ENCODE data around the gene JADE3. TPM values are rescaled to one million over a fixed set of nuclear protein-coding genes. Genes with fewer than 3 reads are reported as not detected.

JADE3 gene
- total RNA-seq = 1 to 10 TPM; 2.4 to 3.8 TPM

DNA sequence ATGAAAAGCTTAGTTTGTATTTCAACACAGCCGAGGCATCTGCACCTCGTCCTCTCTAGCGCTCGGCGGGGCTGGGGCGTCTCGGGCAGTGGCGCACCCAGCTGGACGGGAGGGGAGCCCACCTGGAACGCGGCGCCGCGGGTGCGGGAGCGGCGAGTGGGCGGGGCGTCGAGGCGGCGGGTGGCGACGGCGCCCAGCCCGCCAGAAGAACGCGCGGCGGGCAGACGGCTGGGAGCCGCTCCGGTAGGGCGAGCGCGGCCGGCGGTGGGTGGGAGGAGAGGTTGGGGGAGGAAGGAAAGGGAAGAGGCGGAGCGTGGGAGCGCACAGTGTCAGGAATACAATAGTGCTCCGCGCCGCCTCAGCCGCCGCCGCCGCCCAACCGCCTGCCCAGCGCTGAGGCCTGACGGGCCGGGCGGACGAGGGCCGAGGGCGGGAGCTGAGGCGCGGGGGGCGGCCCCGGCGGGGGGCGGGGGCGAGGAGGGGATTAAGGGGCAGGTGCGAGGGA lies at the start of gene JADE3:
Gene JADE3, plus strand, starts transcription at position 324 of the 505 bp plus-strand sequence. CDS start 72,474 bp downstream, outside the sequence.
- Mint-ChIP-seq H3K27ac (no peak within 1 kb of the TSS), H3K9me3 (no peaks in the 10 kb centered on the region), H3K36me3 (ENCODE audit: insufficient read depth in 2 of 2) (peaks cover 0 to 2% of the 10 kb centered on the region in 2 donors), H3K4me3 (peak within 1 kb of the TSS; percentile 74 to 84), H3K27me3 (ENCODE audit: low read depth) (peaks cover 58% of the 10 kb centered on the region), H3K4me1 (ENCODE audit: low read depth) (peaks cover 12% of the 10 kb centered on the region)
- DNase-seq = peak; percentile 40
- peak; percentile 57 to 63 for ATAC-seq (replicated peaks in 1 of 2)

DNA sequence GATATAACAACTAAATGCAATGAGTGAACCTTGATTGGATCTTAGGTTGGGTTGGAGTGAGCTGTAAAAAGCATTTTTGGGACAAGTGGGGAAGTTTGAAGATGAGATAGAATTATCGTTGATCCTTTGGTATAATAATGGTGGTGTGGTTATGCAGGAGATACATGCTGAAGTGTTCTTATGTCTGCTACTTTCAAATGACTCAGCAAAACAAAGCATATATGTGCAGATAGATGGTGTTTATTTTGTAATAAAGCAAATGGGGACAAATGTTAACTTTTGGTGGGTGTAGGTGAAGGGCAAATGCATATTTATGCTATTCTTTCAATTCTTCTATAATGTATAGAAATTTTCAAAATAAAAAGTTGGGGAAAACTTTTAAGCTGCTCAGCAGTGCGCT lies 49.1 kb upstream of the JADE3 start:
- no peak for ATAC-seq (replicated peaks in 1 of 2)
- no peaks in the 10 kb centered on the region for H3K4me1 Mint-ChIP-seq (ENCODE audit: low read depth)
- H3K9me3 Mint-ChIP-seq = peaks cover 0 to 2% of the 10 kb centered on the region in 2 donors
- H3K4me3 Mint-ChIP-seq = no peak overlapping the region
- H3K36me3 Mint-ChIP-seq (ENCODE audit: insufficient read depth in 2 of 2) = peaks cover 0 to 6% of the 10 kb centered on the region in 2 donors
- DNase-seq = no peak
- no peak overlapping the region for H3K27ac Mint-ChIP-seq
- no peaks in the 10 kb centered on the region for H3K27me3 Mint-ChIP-seq (ENCODE audit: low read depth)

DNA sequence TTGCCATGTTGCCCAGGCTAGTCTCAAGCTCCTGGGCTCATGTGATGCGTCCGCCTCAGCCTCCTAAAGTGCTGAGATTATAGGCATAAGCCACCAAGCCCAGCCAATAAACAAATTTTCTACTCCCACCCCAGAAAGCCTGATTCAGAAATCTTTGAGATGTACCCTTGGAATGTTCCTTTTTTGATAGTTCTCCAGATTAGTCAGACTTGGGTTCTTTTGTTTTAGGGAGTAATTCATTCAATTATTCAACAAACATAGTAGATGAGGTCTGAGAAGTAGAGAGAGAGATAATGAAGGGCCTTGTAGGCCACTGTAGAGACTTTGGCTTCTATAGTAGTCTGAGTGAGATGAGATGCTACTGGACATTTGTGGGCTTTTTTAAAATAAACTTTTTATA lies 47.6 kb upstream of the JADE3 start:
- no peaks in the 10 kb centered on the region for H3K27me3 Mint-ChIP-seq (ENCODE audit: low read depth)
- no peak for ATAC-seq (replicated peaks in 1 of 2)
- no peaks in the 10 kb centered on the region for H3K4me1 Mint-ChIP-seq (ENCODE audit: low read depth)
- no peak overlapping the region for H3K27ac Mint-ChIP-seq
- no peak for DNase-seq
- no peak overlapping the region for H3K4me3 Mint-ChIP-seq
- H3K36me3 Mint-ChIP-seq (ENCODE audit: insufficient read depth in 2 of 2) = peaks cover 0 to 6% of the 10 kb centered on the region in 2 donors
- H3K9me3 Mint-ChIP-seq = peaks cover 0 to 2% of the 10 kb centered on the region in 2 donors

DNA sequence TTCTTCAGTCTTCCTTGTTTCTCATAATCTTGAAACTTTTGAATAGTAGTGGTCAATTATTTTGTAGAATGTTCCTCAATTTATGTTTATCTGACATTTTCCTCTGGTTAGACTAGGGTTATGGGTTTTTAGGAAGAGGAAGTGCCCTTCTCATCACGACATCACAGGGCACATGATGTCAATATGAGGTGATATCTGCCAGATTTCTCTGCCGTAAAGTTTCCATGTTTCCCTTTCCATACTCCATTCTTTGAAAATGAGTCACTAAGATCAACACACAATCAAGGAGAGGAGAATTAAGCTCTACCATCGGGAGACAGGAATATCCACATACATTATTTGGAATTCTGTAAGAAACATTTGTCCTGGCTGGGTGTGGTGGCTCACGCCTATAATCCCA lies 46.9 kb upstream of the JADE3 start:
- Mint-ChIP-seq H3K9me3 (peaks cover 0 to 2% of the 10 kb centered on the region in 2 donors), H3K4me1 (ENCODE audit: low read depth) (no peaks in the 10 kb centered on the region), H3K4me3 (no peak overlapping the region), H3K27me3 (ENCODE audit: low read depth) (no peaks in the 10 kb centered on the region), H3K36me3 (ENCODE audit: insufficient read depth in 2 of 2) (peaks cover 0 to 6% of the 10 kb centered on the region in 2 donors), H3K27ac (no peak overlapping the region)
- no peak for DNase-seq
- ATAC-seq (replicated peaks in 1 of 2) = no peak

DNA sequence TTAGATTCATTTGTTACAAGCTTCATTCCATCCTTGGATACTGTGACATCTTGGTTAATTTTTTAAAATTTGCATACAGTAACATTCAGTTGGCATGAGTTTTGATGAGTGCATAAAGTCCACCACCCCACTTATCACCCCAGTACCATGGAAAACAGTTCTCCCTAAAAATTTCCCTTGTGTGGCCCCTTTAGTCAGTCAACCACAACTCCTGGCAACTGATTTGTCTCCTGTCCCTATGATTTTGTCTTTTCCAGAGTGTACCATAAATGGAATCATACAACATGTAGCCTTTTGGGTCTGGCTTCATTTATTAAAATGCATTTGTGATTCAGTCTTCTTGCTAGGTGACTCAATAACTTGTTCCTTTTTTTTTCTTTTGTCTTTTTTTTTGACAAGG lies 45.5 kb upstream of the JADE3 start:
- Mint-ChIP-seq H3K4me3 (no peak overlapping the region), H3K27me3 (ENCODE audit: low read depth) (no peaks in the 10 kb centered on the region), H3K4me1 (ENCODE audit: low read depth) (no peaks in the 10 kb centered on the region), H3K36me3 (ENCODE audit: insufficient read depth in 2 of 2) (peaks cover 0 to 6% of the 10 kb centered on the region in 2 donors), H3K9me3 (peaks cover 0 to 2% of the 10 kb centered on the region in 2 donors), H3K27ac (no peak overlapping the region)
- ATAC-seq (replicated peaks in 1 of 2) (no peak), DNase-seq (no peak)

DNA sequence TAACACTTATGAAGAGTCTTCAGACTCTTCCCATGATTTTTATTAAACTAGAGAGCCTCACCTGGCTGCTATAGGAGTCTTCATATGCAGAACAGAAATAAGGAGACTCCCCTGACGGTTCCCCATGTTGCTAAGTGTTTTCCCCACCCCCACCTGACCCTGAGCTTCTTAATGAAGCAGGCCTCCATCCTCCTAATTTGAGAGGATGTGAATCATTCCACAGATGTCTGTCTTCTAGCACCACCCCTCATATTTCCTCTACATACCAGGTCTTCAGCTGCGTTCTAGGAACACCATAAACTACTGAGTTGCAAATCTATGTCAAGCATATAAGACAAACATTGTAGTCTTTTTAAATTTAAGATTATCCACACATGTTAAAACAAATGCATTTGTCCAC lies 38.5 kb upstream of the JADE3 start:
- no peaks in the 10 kb centered on the region for H3K36me3 Mint-ChIP-seq (ENCODE audit: insufficient read depth in 2 of 2)
- no peaks in the 10 kb centered on the region for H3K9me3 Mint-ChIP-seq
- DNase-seq (no peak), ATAC-seq (replicated peaks in 1 of 2) (no peak)
- H3K4me3 Mint-ChIP-seq = no peak overlapping the region
- no peaks in the 10 kb centered on the region for H3K27me3 Mint-ChIP-seq (ENCODE audit: low read depth)
- no peaks in the 10 kb centered on the region for H3K4me1 Mint-ChIP-seq (ENCODE audit: low read depth)
- H3K27ac Mint-ChIP-seq = no peak overlapping the region

DNA sequence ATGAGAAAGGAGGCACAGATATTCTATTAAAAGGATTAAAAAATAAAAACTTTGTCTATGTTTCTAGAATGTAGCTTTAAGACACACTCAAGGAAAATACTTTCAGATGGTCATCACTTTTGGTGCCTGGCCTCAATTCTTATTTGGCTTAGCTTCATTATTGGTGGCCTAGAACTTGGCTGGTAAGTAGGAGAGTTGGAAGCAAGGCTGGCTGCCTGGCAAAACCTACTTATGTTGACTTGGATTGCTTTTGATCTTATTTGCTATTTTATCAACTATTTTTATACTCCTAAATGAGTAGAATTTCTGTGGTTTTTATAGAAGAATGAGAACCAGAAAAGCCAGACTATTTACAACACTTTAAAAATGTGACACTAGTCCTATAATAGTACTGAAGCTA lies 35.3 kb upstream of the JADE3 start:
- Mint-ChIP-seq H3K27ac (no peak overlapping the region), H3K4me3 (no peak overlapping the region), H3K27me3 (ENCODE audit: low read depth) (no peaks in the 10 kb centered on the region), H3K9me3 (no peaks in the 10 kb centered on the region), H3K4me1 (ENCODE audit: low read depth) (no peaks in the 10 kb centered on the region), H3K36me3 (ENCODE audit: insufficient read depth in 2 of 2) (no peaks in the 10 kb centered on the region)
- ATAC-seq (replicated peaks in 1 of 2) (no peak), DNase-seq (no peak)

DNA sequence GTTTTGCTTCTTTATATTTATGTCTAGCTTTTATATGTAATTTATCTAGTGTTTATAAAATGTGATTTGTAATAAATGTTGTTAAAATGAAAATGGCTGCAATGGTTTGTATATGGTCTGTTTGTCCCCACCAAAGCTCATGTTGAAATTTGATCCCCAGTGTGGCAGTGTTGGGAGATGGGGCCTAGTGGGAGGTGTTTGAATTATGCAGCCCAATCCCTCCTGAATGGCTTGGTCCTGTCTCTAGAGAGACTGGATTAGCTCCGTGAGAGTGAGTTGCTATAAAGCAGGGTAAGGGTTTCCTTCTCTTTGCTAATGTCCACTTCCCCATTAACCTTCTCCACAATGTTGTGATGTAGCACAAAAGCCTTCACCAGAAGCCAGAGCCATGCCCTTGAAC lies 30.0 kb upstream of the JADE3 start:
- H3K27me3 Mint-ChIP-seq (ENCODE audit: low read depth) = no peaks in the 10 kb centered on the region
- DNase-seq (no peak), ATAC-seq (replicated peaks in 1 of 2) (no peak)
- no peak overlapping the region for H3K4me3 Mint-ChIP-seq
- no peaks in the 10 kb centered on the region for H3K9me3 Mint-ChIP-seq
- no peak overlapping the region for H3K27ac Mint-ChIP-seq
- no peaks in the 10 kb centered on the region for H3K4me1 Mint-ChIP-seq (ENCODE audit: low read depth)
- H3K36me3 Mint-ChIP-seq (ENCODE audit: insufficient read depth in 2 of 2) = no peaks in the 10 kb centered on the region

DNA sequence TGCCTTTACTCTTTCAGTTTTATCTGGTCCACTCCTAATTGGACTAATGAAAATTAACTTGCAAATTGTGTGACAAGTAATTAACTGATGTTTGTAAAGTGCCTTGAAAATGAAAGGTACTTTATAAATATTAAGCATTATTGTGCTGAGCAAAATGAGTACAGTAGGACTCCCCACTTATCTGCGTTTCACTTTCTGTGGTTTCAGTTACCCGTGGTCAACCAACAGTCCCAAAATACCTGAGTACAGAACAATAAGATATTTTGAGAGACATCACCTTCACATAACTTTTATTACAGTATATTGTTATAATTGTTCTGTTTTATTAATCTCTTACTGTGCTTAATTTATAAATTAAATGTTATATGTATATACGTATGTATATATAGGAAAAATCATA lies 27.4 kb upstream of the JADE3 start:
- Mint-ChIP-seq H3K36me3 (ENCODE audit: insufficient read depth in 2 of 2) (no peaks in the 10 kb centered on the region), H3K9me3 (no peaks in the 10 kb centered on the region), H3K4me1 (ENCODE audit: low read depth) (no peaks in the 10 kb centered on the region), H3K4me3 (no peak overlapping the region), H3K27ac (no peak overlapping the region), H3K27me3 (ENCODE audit: low read depth) (peaks cover 1% of the 10 kb centered on the region)
- DNase-seq (no peak), ATAC-seq (replicated peaks in 1 of 2) (no peak)

DNA sequence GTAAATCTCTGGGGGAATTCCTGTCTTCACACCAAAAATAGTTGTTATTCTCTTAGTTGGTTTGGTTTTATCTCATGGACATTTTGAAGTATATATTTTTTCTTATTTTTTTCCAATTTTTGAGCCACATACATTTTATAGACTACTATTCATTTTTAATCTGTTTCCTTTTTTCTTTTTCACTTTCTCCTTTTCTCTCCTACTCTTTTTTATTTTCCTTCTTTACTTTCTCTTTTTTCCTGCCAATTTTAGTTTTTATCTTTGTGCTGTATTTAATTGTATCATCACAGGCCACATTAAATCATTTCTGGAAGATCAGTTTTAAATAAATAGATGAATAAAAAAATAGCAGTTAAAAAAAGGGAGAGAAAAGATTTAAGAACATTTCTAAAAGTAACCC lies 14.0 kb upstream of the JADE3 start:
- H3K36me3 Mint-ChIP-seq (ENCODE audit: insufficient read depth in 2 of 2) = no peaks in the 10 kb centered on the region
- no peak overlapping the region for H3K27ac Mint-ChIP-seq
- H3K4me1 Mint-ChIP-seq (ENCODE audit: low read depth) = no peaks in the 10 kb centered on the region
- no peak for ATAC-seq (replicated peaks in 1 of 2)
- no peaks in the 10 kb centered on the region for H3K9me3 Mint-ChIP-seq
- H3K27me3 Mint-ChIP-seq (ENCODE audit: low read depth) = peaks cover 39% of the 10 kb centered on the region
- no peak overlapping the region for H3K4me3 Mint-ChIP-seq
- DNase-seq = no peak

DNA sequence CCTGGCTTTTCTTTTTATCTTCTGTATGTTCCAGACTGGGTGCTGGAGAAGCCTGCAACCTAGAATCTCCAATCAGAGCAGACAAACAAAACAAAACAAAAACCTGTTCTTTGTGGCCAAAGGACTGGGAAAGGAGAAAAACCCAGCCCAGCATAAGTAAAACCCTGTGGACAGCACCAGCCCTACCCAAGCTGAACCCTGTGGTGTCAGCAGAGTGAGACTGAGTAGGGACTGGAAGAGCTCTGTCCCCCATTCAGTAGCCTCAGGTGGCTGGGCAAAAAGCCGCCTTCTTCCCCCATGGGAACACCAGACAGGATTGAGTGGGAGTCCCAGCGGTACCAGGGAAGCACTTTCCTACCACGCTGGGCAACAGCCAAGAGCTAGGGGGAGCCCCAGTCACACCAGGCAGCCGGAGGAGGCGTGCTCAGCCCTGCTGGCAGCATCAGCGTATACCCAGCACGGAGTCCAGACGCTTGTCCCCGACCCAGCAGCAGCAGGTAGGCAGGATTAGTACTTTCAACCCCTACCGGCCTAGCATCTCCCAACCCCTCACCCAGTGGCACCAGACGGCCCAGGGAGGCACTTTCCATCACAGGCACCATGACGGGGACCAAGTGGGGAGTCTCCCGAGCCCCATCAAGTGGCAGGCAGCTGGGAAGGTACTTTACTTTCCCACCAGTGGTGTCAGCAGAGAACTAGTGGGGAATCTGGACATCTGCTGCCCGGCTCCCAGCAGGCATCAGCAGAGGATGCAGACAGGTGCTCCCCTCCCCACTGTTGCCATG lies 8.6 kb upstream of the JADE3 start:
- Mint-ChIP-seq H3K36me3 (ENCODE audit: insufficient read depth in 2 of 2) (no peaks in the 10 kb centered on the region), H3K9me3 (no peaks in the 10 kb centered on the region), H3K4me3 (peak overlapping the region; percentile 74 to 76), H3K27ac (no peak overlapping the region), H3K4me1 (ENCODE audit: low read depth) (no peaks in the 10 kb centered on the region), H3K27me3 (ENCODE audit: low read depth) (peaks cover 41% of the 10 kb centered on the region)
- DNase-seq = peak; percentile 63 to 67
- ATAC-seq (replicated peaks in 1 of 2) = peak; percentile 99

DNA sequence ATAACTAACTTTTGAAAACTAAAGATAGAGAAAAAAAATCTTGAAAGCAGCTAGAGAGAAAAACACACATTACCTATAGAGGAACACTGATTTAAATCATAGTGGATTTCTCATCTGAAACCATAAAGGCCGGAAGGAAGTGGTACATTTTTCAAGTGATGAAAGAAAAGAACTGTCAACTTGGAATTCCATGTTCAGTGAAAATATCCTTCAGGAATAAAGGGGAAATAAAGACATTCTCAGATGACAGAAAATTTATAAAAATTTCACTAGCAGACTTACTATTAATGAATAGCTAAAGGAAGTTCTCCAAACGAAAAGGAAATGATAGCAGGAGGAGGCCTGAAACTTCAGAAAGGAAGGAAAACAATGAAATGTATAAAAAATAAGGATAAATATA lies 7.6 kb upstream of the JADE3 start:
- peaks cover 51% of the 10 kb centered on the region for H3K27me3 Mint-ChIP-seq (ENCODE audit: low read depth)
- H3K9me3 Mint-ChIP-seq = no peaks in the 10 kb centered on the region
- DNase-seq = no peak
- no peaks in the 10 kb centered on the region for H3K36me3 Mint-ChIP-seq (ENCODE audit: insufficient read depth in 2 of 2)
- H3K4me1 Mint-ChIP-seq (ENCODE audit: low read depth) = no peaks in the 10 kb centered on the region
- ATAC-seq (replicated peaks in 1 of 2) = no peak
- no peak overlapping the region for H3K27ac Mint-ChIP-seq
- H3K4me3 Mint-ChIP-seq = no peak overlapping the region

DNA sequence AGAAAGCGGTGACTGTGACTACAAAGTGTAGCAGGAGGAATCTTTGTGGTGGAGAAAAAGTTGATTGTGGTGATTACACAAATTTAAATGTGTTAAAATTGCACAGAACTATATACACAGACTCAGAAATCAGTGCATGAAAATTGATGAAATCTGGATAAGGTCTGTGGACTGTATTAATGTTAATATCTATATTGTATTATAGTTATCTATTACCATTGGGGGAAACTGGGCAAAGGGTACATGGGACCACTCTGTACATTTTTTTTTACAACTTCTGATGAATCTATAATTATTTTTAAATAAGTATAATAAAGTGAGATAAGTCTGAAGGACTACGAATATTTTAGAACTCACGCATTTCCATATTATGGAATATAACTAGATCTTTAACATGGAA lies 1.8 kb upstream of the JADE3 start:
- Mint-ChIP-seq H3K27ac (no peak overlapping the region), H3K9me3 (no peaks in the 10 kb centered on the region), H3K4me1 (ENCODE audit: low read depth) (peaks cover 12% of the 10 kb centered on the region), H3K36me3 (ENCODE audit: insufficient read depth in 2 of 2) (peaks cover 0 to 2% of the 10 kb centered on the region in 2 donors), H3K4me3 (no peak overlapping the region), H3K27me3 (ENCODE audit: low read depth) (peaks cover 60% of the 10 kb centered on the region)
- DNase-seq (no peak), ATAC-seq (replicated peaks in 1 of 2) (no peak)
